ENCODE results near the gene ZIC1.

ZIC1 gene

GRCh38 chr3:147377412-147378367 is 31.5 kb upstream of the ZIC1 start:
- TF ChIP-seq CEBPB (IDR thresholded peaks at IDR 0.05) (no peak), TEAD4 (IDR thresholded peaks at IDR 0.05) (no peak), YY1 (IDR thresholded peaks at IDR 0.05; ENCODE audit: low read depth) (no peak), REST (IDR thresholded peaks at IDR 0.05; ENCODE audit: low read depth) (no peak), TAF1 (IDR thresholded peaks at IDR 0.05; ENCODE audit: low read depth) (no peak), FOXM1 (IDR thresholded peaks at IDR 0.05; ENCODE audit: borderline replicate concordance, low read depth) (no peak), NFIC (IDR thresholded peaks at IDR 0.05) (no peak), ZBTB7A (IDR thresholded peaks at IDR 0.05; ENCODE audit: low read depth) (no peak)
- TF ChIP-seq, protein P1, sequence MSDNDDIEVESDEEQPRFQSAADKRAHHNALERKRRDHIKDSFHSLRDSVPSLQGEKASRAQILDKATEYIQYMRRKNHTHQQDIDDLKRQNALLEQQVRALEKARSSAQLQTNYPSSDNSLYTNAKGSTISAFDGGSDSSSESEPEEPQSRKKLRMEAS (IDR thresholded peaks at IDR 0.05), result no peak

- TF ChIP-seq TCF12 (IDR thresholded peaks at IDR 0.05; ENCODE audit: low read depth) (no peak), YY1 (IDR thresholded peaks at IDR 0.05; ENCODE audit: low read depth) (no peak), REST (IDR thresholded peaks at IDR 0.05; ENCODE audit: low read depth) (no peak), RAD21 (IDR thresholded peaks at IDR 0.05; ENCODE audit: low read depth) (no peak), FOXM1 (IDR thresholded peaks at IDR 0.05; ENCODE audit: borderline replicate concordance, low read depth) (no peak), EGR1 (IDR thresholded peaks at IDR 0.05) (no peak), TAF1 (IDR thresholded peaks at IDR 0.05; ENCODE audit: low read depth) (no peak), NFIC (IDR thresholded peaks at IDR 0.05) (no peak), CEBPB (IDR thresholded peaks at IDR 0.05) (no peak), CREB1 (IDR thresholded peaks at IDR 0.05; ENCODE audit: low read depth) (no peak), ZBTB7A (IDR thresholded peaks at IDR 0.05; ENCODE audit: low read depth) (no peak), TEAD4 (IDR thresholded peaks at IDR 0.05) (no peak), EP300 (IDR thresholded peaks at IDR 0.05; ENCODE audit: borderline replicate concordance) (no peak)
- TF ChIP-seq, protein P2, sequence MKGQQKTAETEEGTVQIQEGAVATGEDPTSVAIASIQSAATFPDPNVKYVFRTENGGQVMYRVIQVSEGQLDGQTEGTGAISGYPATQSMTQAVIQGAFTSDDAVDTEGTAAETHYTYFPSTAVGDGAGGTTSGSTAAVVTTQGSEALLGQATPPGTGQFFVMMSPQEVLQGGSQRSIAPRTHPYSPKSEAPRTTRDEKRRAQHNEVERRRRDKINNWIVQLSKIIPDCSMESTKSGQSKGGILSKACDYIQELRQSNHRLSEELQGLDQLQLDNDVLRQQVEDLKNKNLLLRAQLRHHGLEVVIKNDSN (IDR thresholded peaks at IDR 0.05), result no peak
- TF ChIP-seq, protein P1 (IDR thresholded peaks at IDR 0.05), result no peak
Measured at GRCh38 chr3:147379651-147380050, 29.5 kb upstream of the ZIC1 start.

DNA sequence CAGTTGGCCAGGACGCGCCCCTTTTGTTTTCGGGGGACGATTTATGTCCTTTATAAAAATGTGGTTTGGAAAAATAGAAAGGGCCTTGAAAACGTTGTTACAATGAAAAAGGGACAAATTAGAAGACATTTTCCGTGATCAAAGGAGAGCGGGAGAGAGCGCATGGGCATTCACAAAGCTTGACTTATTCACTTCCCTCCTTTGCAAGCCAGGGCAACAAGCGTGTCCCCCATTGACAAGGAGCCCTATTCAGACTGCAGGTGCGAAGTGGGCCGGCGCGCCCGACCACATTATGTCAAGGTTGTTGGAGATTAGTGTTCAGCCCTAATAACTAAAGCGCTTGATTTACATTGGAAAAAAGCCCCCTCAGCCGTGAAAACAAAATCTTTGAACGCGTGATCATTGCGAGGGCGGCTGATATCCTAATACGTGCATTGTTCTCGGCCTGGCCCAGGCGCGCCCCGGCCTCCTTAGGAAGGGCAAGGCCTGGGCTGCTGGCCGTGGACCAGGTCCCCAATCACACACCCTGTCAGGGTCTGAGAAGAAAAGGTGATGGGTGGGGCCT is 28.7 kb upstream of the ZIC1 start:
- TF ChIP-seq RAD21 (IDR thresholded peaks at IDR 0.05; ENCODE audit: low read depth), result no peak
- no peak for TF ChIP-seq TEAD4 (IDR thresholded peaks at IDR 0.05)
- no peak for TF ChIP-seq YY1 (IDR thresholded peaks at IDR 0.05; ENCODE audit: low read depth)
- TF ChIP-seq NFIC (IDR thresholded peaks at IDR 0.05), result no peak
- no peak for TF ChIP-seq CREB1 (IDR thresholded peaks at IDR 0.05; ENCODE audit: low read depth)
- no peak for TF ChIP-seq CEBPB (IDR thresholded peaks at IDR 0.05)
- no peak for TF ChIP-seq TAF1 (IDR thresholded peaks at IDR 0.05; ENCODE audit: low read depth)
- no peak for TF ChIP-seq REST (IDR thresholded peaks at IDR 0.05; ENCODE audit: low read depth)
- TF ChIP-seq, protein P2 (IDR thresholded peaks at IDR 0.05), result no peak

GRCh38 chr3:147380977-147381376 is 28.2 kb upstream of the ZIC1 start:
- no peak for TF ChIP-seq TEAD4 (IDR thresholded peaks at IDR 0.05)
- TF ChIP-seq, protein P2 (IDR thresholded peaks at IDR 0.05), result no peak
- TF ChIP-seq REST (IDR thresholded peaks at IDR 0.05; ENCODE audit: low read depth), result no peak

Data from Ishikawa (cell line).